Caco-2 (cell line): ENCODE results near the gene SIAH3. TPM values are rescaled to one million over a fixed set of nuclear protein-coding genes. Genes with fewer than 3 reads are reported as not detected.
"Not testable (repeated sequence)": the region's sequence is repeated elsewhere in the genome, so short reads cannot be mapped to it uniquely, and the experiment has no call there.

Experiments
- BruUV-seq: library from RNA; stranded (reverse); fragments of 400-500 nt; replicated peaks from 2 replicates; lab custom pipeline; 2021; lab: Mats Ljungman, UMichigan
- CTCF ChIA-PET: fragments of 300-600 bp; sonication (Branson Sonifier 250); formaldehyde crosslinking; loops from one replicate; lab custom pipeline; 2022; ENCODE audit warnings: antibody characterized with exemption; lab: Charles Lee
- POLR2A ChIA-PET: fragments of 300-600 bp; sonication (Branson Sonifier 250); formaldehyde crosslinking; loops from one replicate; lab custom pipeline; 2022; ENCODE audit warnings: antibody characterized with exemption; lab: Charles Lee
- DNase-seq, 2 experiments: peaks; one replicate each; pipeline versions ENCODE4 v3.0.0 to v3.0.0-alpha.2; 2020 to 2022
- H3K27me3 ChIP-seq: replicated peaks from 2 replicates; pipeline ENCODE4 v1.6.0; 2011; ENCODE audit warnings: low read length; ENCODE audit not compliant: control insufficient read depth, insufficient read depth
- H3K36me3 ChIP-seq: 2 replicates; pipeline ENCODE4 v1.5.1; 2011; ENCODE audit warnings: low read length; ENCODE audit not compliant: control insufficient read depth, insufficient read depth
- H3K4me1 ChIP-seq: fragments of 250-450 bp; sonication (Bioruptor Pico); 2 replicates; pipeline ENCODE4 v1.5.1; 2020; ENCODE audit warnings: mild to moderate bottlenecking
- H3K4me3 ChIP-seq: 2 replicates; pipeline ENCODE4 v1.5.1; 2011; ENCODE audit warnings: low read depth, mild to moderate bottlenecking, control low read depth, low read length
- H3K9me3 ChIP-seq: fragments of 250-450 bp; sonication (Bioruptor Pico); 2 replicates; pipeline ENCODE4 v1.5.1; 2020; ENCODE audit warnings: mild to moderate bottlenecking, moderate library complexity
- H3K27ac Mint-ChIP-seq: one replicate; pipeline ENCODE4 v1.8.0; 2022; ENCODE audit warnings: mixed read lengths; ENCODE audit not compliant: unreplicated experiment
- H3K27me3 Mint-ChIP-seq: one replicate; pipeline ENCODE4 v1.8.0; 2022; ENCODE audit warnings: mixed read lengths; ENCODE audit not compliant: insufficient read depth, unreplicated experiment
- H3K36me3 Mint-ChIP-seq: one replicate; pipeline ENCODE4 v1.8.0; 2022; ENCODE audit warnings: mild to moderate bottlenecking, mixed read lengths; ENCODE audit not compliant: insufficient read depth, unreplicated experiment
- H3K4me1 Mint-ChIP-seq: one replicate; pipeline ENCODE4 v1.8.0; 2022; ENCODE audit warnings: low read depth, mixed read lengths; ENCODE audit not compliant: unreplicated experiment
- H3K4me3 Mint-ChIP-seq: one replicate; pipeline ENCODE4 v1.8.0; 2022; ENCODE audit warnings: mild to moderate bottlenecking, moderate library complexity, mixed read lengths; ENCODE audit not compliant: unreplicated experiment
- H3K9me3 Mint-ChIP-seq: one replicate; pipeline ENCODE4 v1.8.0; 2022; ENCODE audit warnings: mixed read lengths; ENCODE audit not compliant: unreplicated experiment
- intact Hi-C: fragments of 100-400 bp; cut with micrococcal nuclease; formaldehyde crosslinking; loops from one replicate; pipeline ENCODE4 v1.10.0; 2022; ENCODE audit not compliant: unreplicated experiment
- total RNA-seq: library from RNA; stranded (reverse); gene quantifications from 2 replicates; pipeline ENCODE4 v1.2.3, GENCODE V29; 2022
- TF ChIP-seq, protein P1 (sequence below), 2 experiments: fragments of 200-600 bp in 1 of 2; IDR thresholded peaks; 1 replicate in 1 of 2; 2 replicates in 1 of 2; pipeline versions ENCODE4 v1.5.1 to v1.8.0; 2011 to 2022; ENCODE audit warnings: antibody characterized with exemption in 1 of 2, control low read depth in 1 of 2, inconsistent platforms in 1 of 2, low read depth in 1 of 2, low read length in 1 of 2, mild to moderate bottlenecking in 1 of 2, moderate library complexity in 1 of 2; ENCODE audit not compliant: insufficient read depth in 1 of 2, severe bottlenecking in 1 of 2, unreplicated experiment in 1 of 2

SIAH3 gene
- total RNA-seq, 1 experiment from 2014 or later, result not detected

DNA sequence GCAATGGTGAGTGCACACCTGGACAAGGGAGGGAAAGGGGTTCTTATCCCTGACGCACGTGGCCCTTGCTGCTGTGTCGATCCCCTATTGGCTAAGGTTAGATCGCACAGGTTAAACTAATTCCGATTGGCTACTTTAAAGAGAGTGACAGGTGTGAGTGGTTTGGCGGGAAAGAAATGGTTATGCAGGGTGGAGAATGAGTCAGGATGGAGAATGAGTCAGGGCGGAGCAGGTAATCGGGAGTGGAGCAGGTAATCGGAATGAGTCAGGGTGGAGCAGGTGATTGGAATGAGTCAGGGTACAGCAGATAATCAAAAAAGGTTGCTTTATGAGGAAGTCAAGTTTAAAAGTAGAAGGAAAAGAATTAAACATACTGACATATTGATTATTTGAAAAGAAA, 24.4 kb upstream of the SIAH3 start:
- BruUV-seq, result no TSS peak
- intact Hi-C loops, result no loop called here
- H3K4me3 Mint-ChIP-seq, result no peak overlapping the region

DNA sequence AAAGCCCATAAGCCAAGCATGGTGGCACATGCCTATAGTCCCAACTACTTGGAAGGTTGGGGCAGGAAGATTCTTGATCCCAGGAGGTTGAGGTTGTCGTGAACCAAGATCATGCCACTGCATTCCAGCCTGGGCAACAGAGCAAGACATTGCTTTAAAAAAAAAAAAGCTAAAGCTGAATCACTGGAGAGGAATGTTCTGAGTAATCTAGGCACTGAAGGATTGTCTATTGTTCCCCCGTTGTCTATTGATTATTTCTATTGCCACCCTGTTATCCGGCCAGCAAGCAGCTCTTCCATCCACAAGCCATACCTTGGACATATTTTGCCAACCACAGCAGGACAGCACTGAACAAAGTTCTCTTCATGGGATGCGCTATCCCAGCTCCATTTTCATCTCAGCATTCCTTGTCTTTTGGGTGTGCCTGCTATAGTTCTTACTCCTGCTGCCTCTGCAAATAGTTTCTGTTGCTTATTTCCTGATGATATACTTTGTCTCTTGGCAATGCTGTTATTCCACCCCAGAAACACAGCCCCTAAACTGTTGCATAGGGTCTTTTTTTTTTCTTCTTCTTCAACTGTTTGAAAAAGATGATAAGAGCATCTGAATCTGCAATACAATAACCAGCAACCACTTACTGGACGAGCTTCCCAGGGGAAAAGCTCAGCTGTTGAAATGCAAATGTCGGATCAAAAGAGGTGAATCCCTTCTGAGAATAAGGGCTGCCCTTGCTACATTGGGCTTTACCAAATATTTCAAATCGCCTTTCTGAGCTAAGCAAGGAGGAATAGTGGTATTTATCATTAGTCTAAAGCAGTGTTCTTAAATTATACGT, 22.2 kb upstream of the SIAH3 start:
- Histone ChIP-seq H3K4me3 (no peak overlapping the region), H3K4me1 (no peaks in the 10 kb centered on the region; the same call in 1 of the 2 replicates), H3K9me3 (no peaks in the 10 kb centered on the region), H3K36me3 (no peaks in the 10 kb centered on the region), H3K27me3 (no peaks in the 10 kb centered on the region)
- Mint-ChIP-seq H3K9me3 (no peaks in the 10 kb centered on the region), H3K36me3 (peaks cover 6% of the 10 kb centered on the region), H3K27me3 (peaks cover 7% of the 10 kb centered on the region), H3K4me1 (peaks cover 15% of the 10 kb centered on the region), H3K4me3 (no peak overlapping the region), H3K27ac (no peak overlapping the region)
- intact Hi-C loops, result no loop called here
- CTCF ChIA-PET, result interaction anchor here (0.6 to 0.7 kb wide), 2 partner anchors 9 to 67 kb away, joined by 3 to 4 read pairs; no protein-coding TSS in a partner anchor
- no TSS peak for BruUV-seq
- TF ChIP-seq, protein P1, sequence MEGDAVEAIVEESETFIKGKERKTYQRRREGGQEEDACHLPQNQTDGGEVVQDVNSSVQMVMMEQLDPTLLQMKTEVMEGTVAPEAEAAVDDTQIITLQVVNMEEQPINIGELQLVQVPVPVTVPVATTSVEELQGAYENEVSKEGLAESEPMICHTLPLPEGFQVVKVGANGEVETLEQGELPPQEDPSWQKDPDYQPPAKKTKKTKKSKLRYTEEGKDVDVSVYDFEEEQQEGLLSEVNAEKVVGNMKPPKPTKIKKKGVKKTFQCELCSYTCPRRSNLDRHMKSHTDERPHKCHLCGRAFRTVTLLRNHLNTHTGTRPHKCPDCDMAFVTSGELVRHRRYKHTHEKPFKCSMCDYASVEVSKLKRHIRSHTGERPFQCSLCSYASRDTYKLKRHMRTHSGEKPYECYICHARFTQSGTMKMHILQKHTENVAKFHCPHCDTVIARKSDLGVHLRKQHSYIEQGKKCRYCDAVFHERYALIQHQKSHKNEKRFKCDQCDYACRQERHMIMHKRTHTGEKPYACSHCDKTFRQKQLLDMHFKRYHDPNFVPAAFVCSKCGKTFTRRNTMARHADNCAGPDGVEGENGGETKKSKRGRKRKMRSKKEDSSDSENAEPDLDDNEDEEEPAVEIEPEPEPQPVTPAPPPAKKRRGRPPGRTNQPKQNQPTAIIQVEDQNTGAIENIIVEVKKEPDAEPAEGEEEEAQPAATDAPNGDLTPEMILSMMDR (IDR thresholded peaks at IDR 0.05; ENCODE audit: insufficient read depth in 1 of 2, low read depth in 1 of 2, low read length in 1 of 2, severe bottlenecking in 1 of 2, unreplicated experiment in 1 of 2), result no peak
- no peak for DNase-seq
- POLR2A ChIA-PET, result interaction anchor here (0.5 kb wide), 1 partner anchor 13 kb away, joined by 3 read pairs; no protein-coding TSS in a partner anchor

More for the DNA sequence above, 24.4 kb upstream of the SIAH3 start:
- no peaks in the 10 kb centered on the region for H3K27me3 ChIP-seq
- no peak overlapping the region for H3K4me3 ChIP-seq
- no peaks in the 10 kb centered on the region for H3K36me3 ChIP-seq
- ChIA-PET POLR2A (no interaction called here), CTCF (no interaction called here)
- Mint-ChIP-seq H3K36me3 (peaks cover 6% of the 10 kb centered on the region), H3K27ac (no peak overlapping the region), H3K27me3 (peaks cover 10% of the 10 kb centered on the region), H3K9me3 (no peaks in the 10 kb centered on the region), H3K4me1 (peaks cover 15% of the 10 kb centered on the region)
- no peaks in the 10 kb centered on the region for H3K9me3 ChIP-seq
- DNase-seq, result no peak
- TF ChIP-seq, protein P1 (IDR thresholded peaks at IDR 0.05; ENCODE audit: insufficient read depth in 1 of 2, low read depth in 1 of 2, low read length in 1 of 2, severe bottlenecking in 1 of 2, unreplicated experiment in 1 of 2), result no peak
- H3K4me1 ChIP-seq, result no peaks in the 10 kb centered on the region; the same call in 1 of the 2 replicates

DNA sequence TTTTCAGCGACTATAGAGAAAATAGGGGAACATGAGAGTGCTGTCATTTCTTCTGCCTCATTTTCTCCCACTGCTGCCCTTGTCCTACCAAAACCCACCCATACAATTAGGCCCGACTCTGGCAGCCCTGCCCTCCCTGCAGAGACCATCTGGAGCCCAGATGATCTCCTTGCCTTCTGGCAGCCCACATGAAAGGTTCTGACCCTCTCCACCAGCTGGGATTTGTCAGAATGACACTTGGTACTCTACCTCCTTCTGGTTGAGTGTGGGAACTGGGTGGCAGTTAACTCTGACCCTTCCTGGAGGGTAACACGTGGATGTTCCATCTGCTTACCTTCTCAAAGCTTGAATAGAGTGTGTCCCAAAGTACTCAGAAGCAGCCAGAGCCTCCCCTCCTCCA, 21.0 kb upstream of the SIAH3 start:
- intact Hi-C loops, result no loop called here
- H3K36me3 ChIP-seq, result no peaks in the 10 kb centered on the region
- Mint-ChIP-seq H3K9me3 (no peaks in the 10 kb centered on the region), H3K4me1 (peaks cover 15% of the 10 kb centered on the region), H3K27me3 (peaks cover 7% of the 10 kb centered on the region), H3K4me3 (no peak overlapping the region), H3K36me3 (peaks cover 6% of the 10 kb centered on the region), H3K27ac (no peak overlapping the region)
- no peaks in the 10 kb centered on the region for H3K27me3 ChIP-seq
- ChIA-PET CTCF (no interaction called here), POLR2A (no interaction called here)
- H3K9me3 ChIP-seq, result no peaks in the 10 kb centered on the region
- no peak overlapping the region for H3K4me3 ChIP-seq
- DNase-seq, result no peak
- BruUV-seq, result no TSS peak
- TF ChIP-seq, protein P1 (IDR thresholded peaks at IDR 0.05; ENCODE audit: insufficient read depth in 1 of 2, low read depth in 1 of 2, low read length in 1 of 2, severe bottlenecking in 1 of 2, unreplicated experiment in 1 of 2), result no peak
- no peaks in the 10 kb centered on the region; the same call in 1 of the 2 replicates for H3K4me1 ChIP-seq

DNA sequence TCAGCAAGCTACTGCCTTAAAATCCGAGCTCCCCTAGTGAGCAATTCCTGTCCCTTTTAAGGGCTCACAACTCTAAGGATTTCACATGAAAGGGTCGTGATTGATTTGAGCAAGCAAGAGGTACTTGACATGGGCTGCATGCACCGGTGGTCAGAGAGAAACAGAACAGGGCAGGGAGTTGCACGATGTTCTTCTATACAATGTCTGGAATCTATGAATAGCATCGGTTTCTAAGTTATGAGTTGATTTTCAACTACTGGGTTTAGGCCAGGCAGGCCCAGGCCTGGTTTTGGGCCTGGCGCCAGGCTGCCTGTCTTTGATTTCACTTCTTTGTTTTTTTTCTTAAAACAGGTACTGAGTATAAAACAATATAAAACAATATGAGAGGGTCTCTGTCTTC, 19.6 kb upstream of the SIAH3 start:
- H3K4me3 Mint-ChIP-seq, DNase-seq, POLR2A ChIA-PET, H3K4me1 ChIP-seq, H3K27me3 Mint-ChIP-seq, H3K36me3 ChIP-seq, H3K9me3 ChIP-seq, H3K4me3 ChIP-seq, H3K27me3 ChIP-seq, CTCF ChIA-PET, H3K27ac Mint-ChIP-seq, intact Hi-C loops, BruUV-seq, H3K9me3 Mint-ChIP-seq, H3K36me3 Mint-ChIP-seq: not testable (repeated sequence)
- H3K4me1 Mint-ChIP-seq, result peaks cover 14% of the 10 kb centered on the region
